IMR-90 (cell line): ENCODE data around the gene PIK3C2B. TPM values are rescaled to one million over a fixed set of nuclear protein-coding genes. Genes with fewer than 3 reads are reported as not detected.

Experiments
- ATAC-seq: fragments of 200-7000 bp; cut with Tn5 transposase; 2 replicates; pipeline ENCODE4 v1.9.1; 2020; ENCODE audit warnings: low read depth, mild to moderate bottlenecking, moderate library complexity
- BruUV-seq: library from RNA; stranded (reverse); fragments of 400-500 nt; replicated peaks from 2 replicates; lab custom pipeline; 2021; lab: Mats Ljungman, UMichigan
- CTCF ChIA-PET: fragments of 300-600 bp; formaldehyde crosslinking; extraction: SDS; loops from one replicate; lab custom pipeline; 2021; ENCODE audit warnings: antibody characterized with exemption; lab: Yijun Ruan, JAX
- POLR2A ChIA-PET: fragments of 300-600 bp; sonication (Branson Sonifier 250); formaldehyde crosslinking; loops from one replicate; lab custom pipeline; 2022; ENCODE audit warnings: antibody characterized with exemption; ENCODE audit not compliant: unreplicated experiment; lab: Charles Lee
- DNase-seq: peaks from one replicate; pipeline ENCODE4 v3.0.0; 2013
- H2AFZ ChIP-seq: replicated peaks from 2 replicates; pipeline ENCODE3; 2013; ENCODE audit warnings: low read length, mild to moderate bottlenecking; ENCODE audit not compliant: poor library complexity
- H2AK5ac ChIP-seq: 2 replicates; pipeline ENCODE4 v1.6.1; 2013; ENCODE audit warnings: low read depth, low read length, inconsistent platforms
- H2AK9ac ChIP-seq: replicated peaks from 2 replicates; pipeline ENCODE3; 2013; ENCODE audit warnings: mild to moderate bottlenecking, low read depth, low read length, moderate library complexity; ENCODE audit not compliant: poor library complexity
- H2BK120ac ChIP-seq: 2 replicates; pipeline ENCODE4 v1.6.1; 2013; ENCODE audit warnings: low read depth, low read length, inconsistent platforms
- H2BK15ac ChIP-seq: 3 replicates; pipeline ENCODE4 v1.6.1; 2013; ENCODE audit warnings: low read depth, low read length, inconsistent platforms
- H2BK20ac ChIP-seq: 2 replicates; pipeline ENCODE4 v1.6.1; 2013; ENCODE audit warnings: low read depth, mild to moderate bottlenecking, inconsistent platforms, low read length, moderate library complexity
- H2BK5ac ChIP-seq: 2 replicates; pipeline ENCODE4 v1.6.1; 2013; ENCODE audit warnings: mild to moderate bottlenecking, low read depth, low read length, inconsistent platforms; ENCODE audit not compliant: poor library complexity, severe bottlenecking
- H3K14ac ChIP-seq: replicated peaks from 2 replicates; pipeline ENCODE4 v1.6.1; 2013; ENCODE audit warnings: low read depth, low read length, inconsistent platforms
- H3K18ac ChIP-seq: 2 replicates; pipeline ENCODE4 v1.6.1; 2013; ENCODE audit warnings: low read depth, low read length, control low read depth
- H3K23ac ChIP-seq: 2 replicates; pipeline ENCODE4 v1.6.1; 2013; ENCODE audit warnings: low read depth, low read length, inconsistent platforms
- H3K27ac ChIP-seq: 2 replicates; pipeline ENCODE4 v1.5.1; 2013; ENCODE audit warnings: mild to moderate bottlenecking, control low read depth, low read length; ENCODE audit not compliant: insufficient read depth
- H3K27me3 ChIP-seq: 2 replicates; pipeline ENCODE4 v1.6.1; 2013; ENCODE audit warnings: low read length; ENCODE audit not compliant: control insufficient read depth, insufficient read depth
- H3K36me3 ChIP-seq: 2 replicates; pipeline ENCODE4 v1.6.1; 2013; ENCODE audit warnings: low read length, mixed read lengths; ENCODE audit not compliant: control insufficient read depth, insufficient read depth
- H3K4ac ChIP-seq: 2 replicates; pipeline ENCODE4 v1.6.1; 2013; ENCODE audit warnings: low read depth, low read length, inconsistent platforms
- H3K4me1 ChIP-seq: 2 replicates; pipeline ENCODE4 v1.6.1; 2013; ENCODE audit warnings: low read length, mixed read lengths; ENCODE audit not compliant: control insufficient read depth, insufficient read depth
- H3K4me2 ChIP-seq: 2 replicates; pipeline ENCODE4 v1.6.1; 2013; ENCODE audit warnings: low read depth, mild to moderate bottlenecking, control low read depth, low read length, moderate library complexity
- H3K4me3 ChIP-seq: 2 replicates; pipeline ENCODE4 v1.5.1; 2013; ENCODE audit warnings: low read depth, mild to moderate bottlenecking, control low read depth, low read length, moderate library complexity; ENCODE audit not compliant: insufficient read depth
- H3K56ac ChIP-seq: 2 replicates; pipeline ENCODE4 v1.6.1; 2013; ENCODE audit warnings: low read length, inconsistent platforms; ENCODE audit not compliant: insufficient read depth; ENCODE audit errors: extremely low read depth
- H3K79me1 ChIP-seq, 2 experiments: 2 replicates each; pipeline ENCODE4 v1.6.1; 2013; ENCODE audit warnings: low read length in 2 of 2, inconsistent platforms in 1 of 2, low read depth in 1 of 2
- H3K9ac ChIP-seq: 2 replicates; pipeline ENCODE4 v1.6.1; 2013; ENCODE audit warnings: low read depth, low read length, control low read depth
- H3K9me1 ChIP-seq: 2 replicates; pipeline ENCODE4 v1.6.1; 2013; ENCODE audit warnings: low read length, inconsistent platforms; ENCODE audit not compliant: insufficient read depth
- H3K9me3 ChIP-seq: 2 replicates; pipeline ENCODE4 v1.6.1; 2013; ENCODE audit warnings: low read length; ENCODE audit not compliant: control insufficient read depth, insufficient read depth
- H4K20me1 ChIP-seq: 2 replicates; pipeline ENCODE4 v1.6.1; 2013; ENCODE audit warnings: low read length, inconsistent platforms; ENCODE audit not compliant: insufficient read depth
- H4K5ac ChIP-seq: 2 replicates; pipeline ENCODE4 v1.6.1; 2013; ENCODE audit warnings: mild to moderate bottlenecking, low read depth, low read length, control low read depth
- H4K8ac ChIP-seq, 2 experiments: 2 replicates each; pipeline ENCODE4 v1.6.1; 2013; ENCODE audit warnings: low read depth in 2 of 2, low read length in 2 of 2, control low read depth in 1 of 2, inconsistent platforms in 1 of 2
- H4K91ac ChIP-seq: 2 replicates; pipeline ENCODE4 v1.6.1; 2013; ENCODE audit warnings: low read depth, low read length, inconsistent platforms; ENCODE audit not compliant: insufficient read depth
- BHLHE40 ChIP-seq: fragments of 150-350 bp; IDR thresholded peaks from 2 replicates; pipeline ENCODE4 v1.6.1; 2016; ENCODE audit warnings: mild to moderate bottlenecking, low read depth, low read length
- CEBPB ChIP-seq: IDR thresholded peaks from 2 replicates; pipeline ENCODE4 v1.6.1; 2012; ENCODE audit warnings: low read depth, low read length, improper control_type of control experiment
- MAFK ChIP-seq: IDR thresholded peaks from 2 replicates; pipeline ENCODE4 v1.6.1; 2012; ENCODE audit warnings: low read depth, low read length, improper control_type of control experiment
- MXI1 ChIP-seq: IDR thresholded peaks from 2 replicates; pipeline ENCODE4 v1.6.1; 2012; ENCODE audit warnings: low read depth, mild to moderate bottlenecking, low read length, moderate library complexity, borderline replicate concordance
- POLR2A ChIP-seq: IDR thresholded peaks from 2 replicates; pipeline ENCODE4 v1.6.1; 2012; ENCODE audit warnings: mild to moderate bottlenecking, low read depth, low read length
- RAD21 ChIP-seq: IDR thresholded peaks from 2 replicates; pipeline ENCODE4 v1.6.1; 2012; ENCODE audit warnings: low read length, improper control_type of control experiment
- RFX5 ChIP-seq: IDR thresholded peaks from 2 replicates; pipeline ENCODE4 v1.8.0; 2012; ENCODE audit warnings: low read depth, mild to moderate bottlenecking, low read length, moderate library complexity
- SMC3 ChIP-seq: fragments of 150-350 bp; IDR thresholded peaks from 2 replicates; pipeline ENCODE4 v1.6.1; 2016; ENCODE audit warnings: low read depth, mild to moderate bottlenecking, antibody characterized with exemption, low read length, moderate library complexity
- WGBS, 2 experiments: methylation state at CpG; one replicate each; pipeline versions ENCODE4 v1.1.5 to v1.1.7; 2013; ENCODE audit warnings: missing lambda C conversion rate in 2 of 2; ENCODE audit not compliant: insufficient read length in 1 of 2; ENCODE audit errors: extremely low coverage in 2 of 2; 5-methylcytosine and 5-hydroxymethylcytosine counted together
- dilution Hi-C: fragments of 300-500 bp; cut with HindIII; formaldehyde crosslinking; loops from one replicate; pipeline ENCODE4 v1.14.3; 2018; ENCODE audit warnings: low sequenced_read_pairs; ENCODE audit not compliant: unreplicated experiment
- in situ Hi-C: fragments of 300-500 bp; cut with MboI; formaldehyde crosslinking; loops from 3 replicates; pipeline ENCODE4 v1.14.3; 2019; ENCODE audit warnings: low sequenced_read_pairs, inconsistent platforms, mixed read lengths
- intact Hi-C: fragments of 100-400 bp; cut with micrococcal nuclease; formaldehyde crosslinking; loops from 2 replicates; pipeline ENCODE4 v1.10.0; 2022
- polyA plus RNA-seq, 3 experiments: library from polyadenylated mRNA; depleted of rRNA; stranded (reverse); fragments of >200 nt; gene quantifications; 2 replicates each; pipeline ENCODE4 v1.2.3, GENCODE V29; 2012; ENCODE audit warnings: low replicate concordance in 1 of 3
- total RNA-seq: library from RNA; depleted of rRNA; stranded (reverse); fragments of >200 nt; gene quantifications from 2 replicates; pipeline ENCODE4 v1.2.3, GENCODE V29; 2012
- TF ChIP-seq, protein P1 (sequence below): fragments of 150-350 bp; IDR thresholded peaks from 2 replicates; pipeline ENCODE4 v1.6.1; 2016; ENCODE audit warnings: low read depth, mild to moderate bottlenecking, low read length, moderate library complexity, borderline replicate concordance
- TF ChIP-seq, protein P2 (sequence below): fragments of 150-350 bp; IDR thresholded peaks from 2 replicates; pipeline ENCODE4 v1.6.1; 2017; ENCODE audit warnings: mild to moderate bottlenecking, antibody characterized with exemption, low read length, low read depth

The PIK3C2B gene
- total and polyA plus RNA-seq, 2 of the 4 experiments (the other 2 are of a cell fraction) = 1.1 to 2.9 TPM

DNA sequence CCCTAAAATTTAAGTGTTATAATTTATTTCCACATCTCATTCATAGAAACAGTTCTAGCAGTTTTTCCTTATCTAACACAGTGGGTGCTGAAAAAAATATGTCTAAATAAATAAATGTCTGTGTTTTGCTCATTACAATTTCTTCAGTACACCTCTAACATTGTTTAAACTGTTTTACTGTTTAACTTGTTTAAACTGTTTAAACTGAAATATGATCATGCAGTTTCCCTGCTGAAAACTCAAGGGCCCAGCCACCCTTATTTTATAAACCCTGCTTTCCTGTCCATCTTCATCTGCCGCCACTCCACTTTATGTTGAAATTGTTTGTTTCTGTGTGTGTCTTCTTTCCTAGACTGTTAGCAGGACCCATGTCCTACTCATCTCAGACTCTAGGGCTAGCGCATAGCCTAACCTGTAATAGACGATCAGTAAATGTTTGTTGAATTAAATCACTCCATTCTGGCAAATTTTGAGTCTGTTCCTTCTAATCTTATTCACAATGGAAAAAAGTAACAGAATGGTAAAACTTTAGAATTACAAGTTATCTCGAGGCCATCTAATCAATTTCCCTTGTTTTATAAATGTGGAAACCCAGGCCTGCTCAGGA, 9.4 kb upstream of the PIK3C2B start:
- TF ChIP-seq POLR2A = no peak
- TF ChIP-seq SMC3 = no peak
- TF ChIP-seq, protein P1, sequence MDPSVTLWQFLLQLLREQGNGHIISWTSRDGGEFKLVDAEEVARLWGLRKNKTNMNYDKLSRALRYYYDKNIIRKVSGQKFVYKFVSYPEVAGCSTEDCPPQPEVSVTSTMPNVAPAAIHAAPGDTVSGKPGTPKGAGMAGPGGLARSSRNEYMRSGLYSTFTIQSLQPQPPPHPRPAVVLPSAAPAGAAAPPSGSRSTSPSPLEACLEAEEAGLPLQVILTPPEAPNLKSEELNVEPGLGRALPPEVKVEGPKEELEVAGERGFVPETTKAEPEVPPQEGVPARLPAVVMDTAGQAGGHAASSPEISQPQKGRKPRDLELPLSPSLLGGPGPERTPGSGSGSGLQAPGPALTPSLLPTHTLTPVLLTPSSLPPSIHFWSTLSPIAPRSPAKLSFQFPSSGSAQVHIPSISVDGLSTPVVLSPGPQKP = no peak
- no peak for TF ChIP-seq MAFK
- no peak for TF ChIP-seq RFX5
- TF ChIP-seq, protein P2, sequence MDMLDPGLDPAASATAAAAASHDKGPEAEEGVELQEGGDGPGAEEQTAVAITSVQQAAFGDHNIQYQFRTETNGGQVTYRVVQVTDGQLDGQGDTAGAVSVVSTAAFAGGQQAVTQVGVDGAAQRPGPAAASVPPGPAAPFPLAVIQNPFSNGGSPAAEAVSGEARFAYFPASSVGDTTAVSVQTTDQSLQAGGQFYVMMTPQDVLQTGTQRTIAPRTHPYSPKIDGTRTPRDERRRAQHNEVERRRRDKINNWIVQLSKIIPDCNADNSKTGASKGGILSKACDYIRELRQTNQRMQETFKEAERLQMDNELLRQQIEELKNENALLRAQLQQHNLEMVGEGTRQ = no peak
- TF ChIP-seq RAD21 = no peak
- no peak for TF ChIP-seq CEBPB
- TF ChIP-seq BHLHE40 = no peak
- TF ChIP-seq MXI1 = no peak
- Histone ChIP-seq H3K4me2 (no peak overlapping the region), H3K27me3 (peaks cover 8% of the 10 kb centered on the region; the same call in 1 of the 2 replicates), H4K5ac (no peak overlapping the region), H3K27ac (no peak overlapping the region), H3K4me1 (no peaks in the 10 kb centered on the region), H2AK9ac (no peak overlapping the region), H3K9ac (no peak overlapping the region), H3K23ac (no peak overlapping the region), H3K79me1 (no peaks in the 10 kb centered on the region), H3K9me3 (peaks cover 5% of the 10 kb centered on the region), H2AK5ac (no peak overlapping the region), H2BK15ac (no peak overlapping the region), H3K36me3 (no peaks in the 10 kb centered on the region), H2BK20ac (no peak overlapping the region), H3K4me3 (no peak overlapping the region), H4K91ac (no peak overlapping the region), H3K9me1 (0 out of 2 replicates have a peak, but pooled peaks cover 3% of the 10 kb centered on the region), H2BK120ac (no peak overlapping the region), H3K56ac (no peak overlapping the region), H3K14ac (no peak overlapping the region), H2BK5ac (no peak overlapping the region), H4K20me1 (peaks cover 3% of the 10 kb centered on the region; the same call in 1 of the 2 replicates), H4K8ac (no peak overlapping the region), H3K18ac (no peak overlapping the region), H2AFZ (no peak overlapping the region), H3K4ac (no peak overlapping the region)
- no peak for ATAC-seq
- DNase-seq = no peak
- dilution Hi-C loops = no loop called here
- BruUV-seq = no TSS peak
- no CpG with 5 or more reads among the region's 4 CpGs for WGBS, 2 experiments
- in situ Hi-C loops = loop anchor here (5.0 kb wide), 1 partner anchor 57 kb away; no protein-coding TSS in a partner anchor
- CTCF ChIA-PET = interaction anchor here (0.7 to 1.4 kb wide), 6 partner anchors 11 to 342 kb away, joined by 3 to 7 read pairs (median 3); partner anchors contain the start of gene MDM4
- POLR2A ChIA-PET = no interaction called here
- intact Hi-C loops = loop anchor here (1.0 to 5.0 kb wide), 4 partner anchors 58 to 342 kb away; no protein-coding TSS in a partner anchor
